HPDE6-E6E7 (cell line): ENCODE results near the gene CKAP2L.

Source experiments
- DNase-seq: peaks from one replicate; pipeline ENCODE4 v3.0.0; 2011; ENCODE audit warnings: missing footprints; ENCODE audit errors: extremely low spot score

Gene CKAP2L

GRCh38 chr2:112791693-112792230 lies 27.4 kb upstream of the CKAP2L start:
- DNase-seq: no peak

- no peak for DNase-seq
Measured at GRCh38 chr2:112791019-112791418, 26.6 kb upstream of the CKAP2L start.

GRCh38 chr2:112790305-112790704 lies 25.9 kb upstream of the CKAP2L start:
- no peak for DNase-seq

GRCh38 chr2:112789186-112789585 lies 24.8 kb upstream of the CKAP2L start:
- no peak for DNase-seq

GRCh38 chr2:112788653-112789052 lies 24.2 kb upstream of the CKAP2L start:
- no peak for DNase-seq

- DNase-seq: no peak
Measured at GRCh38 chr2:112787729-112788393, 23.5 kb upstream of the CKAP2L start.

GRCh38 chr2:112787294-112787693 lies 22.9 kb upstream of the CKAP2L start:
- DNase-seq: no peak

GRCh38 chr2:112784199-112785189 lies 20.1 kb upstream of the CKAP2L start, which contains the start of gene IL1A:
Gene IL1A (minus strand): TSS chr2:112784493. CDS start chr2:112783770, 723 bp downstream.
- DNase-seq: peak; percentile 84

- no peak for DNase-seq
Measured at GRCh38 chr2:112783187-112783714, 18.8 kb upstream of the CKAP2L start.

DNA sequence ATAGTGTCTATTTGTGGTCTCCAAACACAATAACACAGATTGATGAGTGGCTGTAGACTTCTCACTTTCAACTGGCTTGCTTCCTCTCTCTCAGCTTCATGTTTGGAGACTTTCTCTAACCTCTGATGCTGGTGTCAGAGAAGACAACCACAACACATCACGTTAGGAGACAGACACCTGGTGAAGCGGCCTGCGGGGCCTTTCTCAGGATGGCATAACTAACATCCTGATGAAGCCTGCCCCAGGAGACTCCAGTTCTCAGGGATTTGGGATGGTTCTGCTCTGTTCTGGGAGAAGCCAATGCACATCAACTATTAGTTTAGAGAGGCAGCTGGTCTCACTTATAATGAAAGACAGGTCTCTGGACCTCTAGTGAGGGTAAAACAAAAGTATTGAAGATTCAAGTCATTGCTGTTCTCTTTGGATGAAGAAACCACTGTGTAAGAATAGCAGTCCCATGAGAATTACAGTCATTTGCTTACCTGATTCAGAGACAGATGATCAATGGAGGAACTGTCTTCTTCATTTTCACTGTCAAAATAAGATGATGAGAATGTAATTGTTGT lies 17.9 kb upstream of the CKAP2L start:
- DNase-seq: no peak

- no peak for DNase-seq
Measured at GRCh38 chr2:112779598-112779997, 15.2 kb upstream of the CKAP2L start.

- no peak for DNase-seq
Measured at GRCh38 chr2:112777036-112777435, 12.6 kb upstream of the CKAP2L start.

GRCh38 chr2:112776113-112776512 lies 11.7 kb upstream of the CKAP2L start:
- no peak for DNase-seq

- DNase-seq: no peak
Measured at GRCh38 chr2:112774536-112775285, 10.3 kb upstream of the CKAP2L start.

GRCh38 chr2:112773556-112773955 lies 9.1 kb upstream of the CKAP2L start:
- DNase-seq: no peak

DNA sequence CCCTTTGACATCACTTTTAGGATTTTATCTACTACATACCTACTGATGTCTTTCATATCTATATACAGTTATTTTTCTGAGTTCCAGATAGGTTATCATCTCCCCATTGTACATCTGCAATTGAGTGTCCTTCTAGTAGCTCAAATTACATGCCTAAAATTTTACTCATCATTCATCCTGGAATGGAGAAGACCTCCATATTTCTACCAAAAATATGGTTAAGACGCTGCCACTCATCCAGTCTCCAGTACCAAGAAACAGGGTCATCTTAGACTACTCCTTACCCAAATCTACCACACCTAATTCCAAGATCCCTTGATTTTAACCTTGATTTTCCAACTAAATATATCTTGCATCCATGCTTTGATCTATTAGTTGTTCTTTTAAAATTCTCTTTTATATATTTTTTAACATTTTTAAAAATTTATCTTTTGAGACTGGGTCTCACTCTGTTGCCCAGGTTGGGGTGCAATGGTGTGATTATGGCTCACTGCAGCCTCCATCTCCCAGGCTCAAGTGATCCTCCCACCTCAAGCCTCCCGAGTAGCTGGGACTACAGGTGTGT lies 8.6 kb upstream of the CKAP2L start:
- DNase-seq: no peak

GRCh38 chr2:112772322-112772721 lies 7.9 kb upstream of the CKAP2L start:
- no peak for DNase-seq

DNA sequence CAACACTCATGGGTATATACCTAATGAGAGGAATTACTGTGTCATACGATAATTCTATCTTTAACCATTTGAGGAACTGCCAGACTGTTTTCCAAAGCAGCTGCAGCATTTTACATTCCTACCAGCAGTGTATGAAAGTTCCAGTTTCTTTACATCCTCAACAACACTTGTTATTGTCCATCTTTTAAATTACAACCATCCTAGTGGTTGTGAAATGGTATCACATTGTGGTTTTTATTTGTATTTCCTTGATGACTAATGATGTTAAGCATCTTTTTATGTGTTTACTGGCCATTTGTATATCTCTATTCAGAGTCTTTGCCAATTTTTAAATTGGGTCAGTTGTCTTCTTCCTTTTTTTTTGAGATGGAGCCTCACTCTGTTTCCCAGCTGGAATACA lies 4.0 kb upstream of the CKAP2L start:
- DNase-seq: no peak

DNA sequence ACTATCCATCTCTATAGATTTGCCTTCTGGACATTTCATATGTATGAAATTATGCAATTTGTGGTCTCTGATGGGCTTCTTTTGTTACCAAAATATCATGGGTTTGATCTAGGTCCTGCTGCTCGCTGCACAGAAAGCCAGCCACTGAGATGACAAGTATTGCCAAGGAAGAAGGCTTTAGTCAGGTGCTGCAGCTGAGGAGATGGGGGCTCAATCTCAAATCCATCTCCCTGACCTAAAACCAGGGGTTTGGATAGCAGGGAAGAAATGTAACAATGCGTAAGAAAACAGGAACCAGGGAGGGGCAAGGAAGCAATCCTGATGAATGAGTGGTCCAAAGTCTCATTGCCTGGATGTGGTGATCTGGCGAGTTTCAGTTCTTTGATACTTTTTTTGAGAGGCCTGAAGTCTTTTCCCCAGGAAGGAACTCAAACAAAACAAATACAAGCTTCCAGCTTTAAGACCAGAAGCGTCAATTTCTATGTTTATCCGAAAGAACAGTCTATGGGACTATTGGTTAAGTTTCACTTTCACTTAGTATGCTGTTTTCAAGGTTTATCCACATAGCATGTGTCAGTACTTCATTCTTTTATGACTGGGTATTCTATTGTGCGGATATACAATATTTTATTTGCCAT lies 3.4 kb upstream of the CKAP2L start:
- no peak for DNase-seq

DNA sequence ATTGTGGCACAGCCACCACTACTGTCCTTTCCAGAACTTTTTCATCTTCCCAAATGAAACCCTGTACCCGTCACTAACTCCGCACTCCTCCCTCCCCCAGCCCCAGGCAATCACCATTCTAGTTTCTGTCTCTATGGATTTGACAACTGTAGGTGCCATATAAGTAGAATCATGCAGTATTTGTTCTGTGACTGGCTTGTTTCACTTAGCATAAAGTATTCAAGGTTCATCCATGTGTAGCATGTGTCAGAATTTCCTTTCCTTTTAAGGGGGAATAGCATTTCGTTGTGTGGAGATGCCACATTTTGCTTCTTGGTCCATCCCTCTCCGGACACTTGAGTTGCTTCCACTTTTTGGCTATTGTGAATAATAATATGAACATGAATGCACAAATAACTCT lies 842 bp upstream of the CKAP2L start:
- no peak for DNase-seq
